ENCODE measurements around the gene SLC6A19.

- TF ChIP-seq CTCF (IDR thresholded peaks at IDR 0.05): no peak
- no peak for TF ChIP-seq POLR2A (IDR thresholded peaks at IDR 0.05)
Observed at GRCh38 chr5:1256776-1257175, 55.4 kb downstream of the SLC6A19 start.

Measured in lower leg skin (tissue), 3 donors.